ENCODE results near the gene TRIP4.

DNA sequence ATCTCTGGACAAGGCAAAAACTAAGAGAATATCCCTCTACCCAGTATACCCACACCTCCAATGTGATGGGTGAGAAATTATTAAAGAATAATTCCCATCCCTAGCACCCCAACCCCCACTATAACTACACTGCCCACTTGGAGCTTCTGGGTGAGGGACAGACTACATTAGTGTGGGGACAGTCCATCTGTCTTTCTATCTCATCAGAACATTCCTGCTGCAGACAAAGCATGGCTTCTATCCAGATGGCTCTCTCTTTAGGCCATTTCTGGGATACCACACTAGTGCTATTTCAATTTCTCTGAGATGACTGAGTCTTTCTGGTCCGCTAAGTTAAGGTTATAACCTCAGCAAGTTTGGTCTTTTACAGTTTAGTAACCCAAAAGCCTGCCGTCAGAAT is 38.3 kb upstream of the TRIP4 start:
- TF ChIP-seq POLR2AphosphoS5 (IDR thresholded peaks at IDR 0.05; ENCODE audit: low read depth, low read length), result no peak
- no peak for TF ChIP-seq CTCF (IDR thresholded peaks at IDR 0.05 in 2 of 3, conservative IDR thresholded peaks at IDR 0.05 in 1 of 3; ENCODE audit: borderline replicate concordance in 1 of 3, insufficient read depth in 1 of 3, low read depth in 2 of 3, low read length in 2 of 3)
- TF ChIP-seq YY1 (IDR thresholded peaks at IDR 0.05; ENCODE audit: extremely low read depth, insufficient replicate concordance, low read depth, low read length), result no peak
- no peak for TF ChIP-seq POLR2A (IDR thresholded peaks at IDR 0.05; ENCODE audit: borderline replicate concordance, extremely low read depth, insufficient read depth, insufficient read length)
- TF ChIP-seq EGR1 (IDR thresholded peaks at IDR 0.05; ENCODE audit: low read depth), result no peak
- TF ChIP-seq RAD21 (IDR thresholded peaks at IDR 0.05; ENCODE audit: low read depth), result no peak

All from HCT116 (cell line).